A673 (cell line): Measurements from ENCODE around the gene FES.

ENCODE experiments used
- CTCF ChIP-seq: fragments of 300-800, 200-600 bp; sonication (generic); conservative IDR thresholded peaks from 2 replicates; pipeline ENCODE4 v1.5.1; 2017; ENCODE audit warnings: low read depth, mild to moderate bottlenecking, antibody characterized with exemption, low read length, moderate library complexity, mixed read lengths
- EZH2 ChIP-seq: fragments of 200-600 bp; sonication (generic); IDR thresholded peaks from 2 replicates; pipeline ENCODE4 v1.6.1; 2017; ENCODE audit warnings: borderline replicate concordance, low read depth, mild to moderate bottlenecking, mixed read lengths, antibody characterized with exemption, low read length; ENCODE audit not compliant: poor library complexity, severe bottlenecking

- TF ChIP-seq EZH2 (no peak), CTCF (no peak)
Measured at GRCh38 chr15:90873488-90873997, 10.8 kb upstream of the FES start.
